NCI-H446 (cell line): ENCODE data around the gene SESTD1.

Experiments
- DNase-seq, 2 experiments: peaks; one replicate each; lab custom pipeline; 2025; lab: John Stamatoyannopoulos, UW

SESTD1 gene

GRCh38 chr2:179264368-179265081 lies at the start of gene SESTD1:
SESTD1 (minus strand) TSS chr2:179264832; CDS start chr2:179191841, 72,991 bp downstream.
- peak in 1 of 2 experiments; percentile 55 for DNase-seq

- DNase-seq: no peak
Measured at GRCh38 chr2:179313057-179313456, 48.4 kb upstream of the SESTD1 start.

GRCh38 chr2:179311101-179311500 lies 46.5 kb upstream of the SESTD1 start:
- no peak for DNase-seq

GRCh38 chr2:179307616-179308371 lies 43.2 kb upstream of the SESTD1 start:
- DNase-seq: no peak

GRCh38 chr2:179305125-179305524 lies 40.5 kb upstream of the SESTD1 start:
- no peak for DNase-seq

- no peak for DNase-seq
Measured at GRCh38 chr2:179304424-179304823, 39.8 kb upstream of the SESTD1 start.

- DNase-seq: peak in 1 of 2 experiments; percentile 10
Measured at GRCh38 chr2:179302764-179303571, 38.3 kb upstream of the SESTD1 start.

GRCh38 chr2:179302149-179302548 lies 37.5 kb upstream of the SESTD1 start:
- no peak for DNase-seq

- no peak for DNase-seq
Measured at GRCh38 chr2:179298666-179299065, 34.0 kb upstream of the SESTD1 start.

- DNase-seq: no peak
Measured at GRCh38 chr2:179297927-179298326, 33.3 kb upstream of the SESTD1 start.

- DNase-seq: peak in 1 of 2 experiments; percentile 20
Measured at GRCh38 chr2:179290329-179290728, 25.7 kb upstream of the SESTD1 start.

- DNase-seq: no peak
Measured at GRCh38 chr2:179285060-179285459, 20.4 kb upstream of the SESTD1 start.

- no peak for DNase-seq
Measured at GRCh38 chr2:179277429-179278196, 13.0 kb upstream of the SESTD1 start.

GRCh38 chr2:179275253-179276012 lies 10.8 kb upstream of the SESTD1 start:
- no peak for DNase-seq

GRCh38 chr2:179274749-179275148 lies 10.1 kb upstream of the SESTD1 start:
- no peak for DNase-seq

- DNase-seq: no peak
Measured at GRCh38 chr2:179273461-179273962, 8.9 kb upstream of the SESTD1 start.

GRCh38 chr2:179272406-179273192 lies 8.0 kb upstream of the SESTD1 start:
- no peak for DNase-seq

GRCh38 chr2:179270689-179271088 lies 6.1 kb upstream of the SESTD1 start:
- no peak for DNase-seq

GRCh38 chr2:179268277-179268925 lies 3.8 kb upstream of the SESTD1 start:
- DNase-seq: peak in 1 of 2 experiments; percentile 10
